ENCODE results near the gene HNRNPUL2. TPM values are rescaled to one million over a fixed set of nuclear protein-coding genes. Genes with fewer than 3 reads are reported as not detected.

HNRNPUL2 gene
- total and polyA plus RNA-seq, 4 experiments from 2014 or later: 0.30 to 83.4 (median 41.4) TPM

DNA sequence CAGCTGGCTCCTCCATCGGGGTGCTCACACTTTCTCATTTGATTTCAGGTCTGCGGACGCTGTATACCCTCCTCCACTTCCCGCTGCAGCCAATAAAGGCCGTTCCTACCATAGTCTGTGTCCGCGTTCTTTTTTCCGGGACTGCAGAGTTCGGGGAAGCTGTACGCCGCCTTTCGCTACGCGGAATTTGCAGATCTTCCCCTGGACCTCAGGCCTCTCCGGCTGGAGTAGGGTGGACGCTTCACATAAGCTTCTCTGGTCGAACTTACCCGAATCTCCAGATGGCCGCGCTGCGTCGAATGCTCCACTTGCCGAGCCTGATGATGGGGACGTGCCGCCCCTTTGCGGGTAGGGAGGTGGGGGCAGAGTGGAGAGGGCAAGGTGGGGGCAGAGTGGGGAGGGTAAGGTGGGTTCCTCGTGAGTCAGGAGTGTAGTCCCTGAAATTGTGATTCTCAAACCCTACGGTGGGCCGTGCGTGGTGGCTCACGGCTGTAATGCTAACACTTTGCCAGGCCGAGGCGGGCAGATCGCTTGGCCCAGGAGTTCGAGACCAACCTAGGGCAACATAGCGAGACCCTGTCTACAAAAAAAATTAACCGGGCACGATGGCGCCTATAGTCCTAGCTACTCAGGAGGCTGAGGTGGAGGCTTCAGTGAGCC is 61.5 kb downstream of the HNRNPUL2 start:
- H3K4me1 ChIP-seq (ENCODE audit: insufficient read depth, low read length): peaks cover 48% of the 10 kb centered on the region
- H3K4me3 ChIP-seq (ENCODE audit: low read length in 2 of 2): peak overlapping the region; percentile 88 to 97
- peaks cover 15 to 61% (median 35%) of the 10 kb centered on the region in 4 donors for H3K4me1 Mint-ChIP-seq
- CTCF ChIA-PET (ENCODE audit: partially characterized antibody): interaction anchor here (0.9 to 10.4 kb wide), 20 partner anchors 7 to 273 kb away, joined by 3 to 86 read pairs (median 4); partner anchors contain the start of genes B3GAT3, HNRNPUL2, INTS5 and LBHD1
- peak overlapping the region; percentile 73 for H3K27ac ChIP-seq (ENCODE audit: low read depth, low read length)
- no peaks in the 10 kb centered on the region for H3K9me3 ChIP-seq (ENCODE audit: control insufficient read depth in 1 of 2, low read length in 2 of 2)
- peak overlapping the region; percentile 92 to 98 (median 96) for H3K4me3 Mint-ChIP-seq
- peaks cover 8 to 38% of the 10 kb centered on the region in 2 donors for H3K36me3 Mint-ChIP-seq
- H3K27me3 ChIP-seq (ENCODE audit: insufficient read depth, low read length): no peaks in the 10 kb centered on the region
- intact Hi-C loops (cut with micrococcal nuclease): loop anchor here (1.0 to 2.0 kb wide), 9 partner anchors 12 to 92 kb away; partner anchors contain the start of genes EEF1G, EML3, GANAB and INTS5
- H3K9me3 Mint-ChIP-seq: no peaks in the 10 kb centered on the region
- no peaks in the 10 kb centered on the region for H3K27me3 Mint-ChIP-seq
- peaks cover 15% of the 10 kb centered on the region for H3K36me3 ChIP-seq (ENCODE audit: insufficient read depth, low read length)
- peak; percentile 54 to 84 (median 58) for DNase-seq
- POLR2A ChIA-PET (ENCODE audit: partially characterized antibody): interaction anchor here (0.6 to 19.7 kb wide), 57 partner anchors 10 to 1652 kb away, joined by 3 to 494 read pairs (median 7); partner anchors contain the start of genes B3GAT3, BSCL2, EEF1G and EML3
- H3K27ac Mint-ChIP-seq: peak overlapping the region; percentile 95 to 98 (median 96)

DNA sequence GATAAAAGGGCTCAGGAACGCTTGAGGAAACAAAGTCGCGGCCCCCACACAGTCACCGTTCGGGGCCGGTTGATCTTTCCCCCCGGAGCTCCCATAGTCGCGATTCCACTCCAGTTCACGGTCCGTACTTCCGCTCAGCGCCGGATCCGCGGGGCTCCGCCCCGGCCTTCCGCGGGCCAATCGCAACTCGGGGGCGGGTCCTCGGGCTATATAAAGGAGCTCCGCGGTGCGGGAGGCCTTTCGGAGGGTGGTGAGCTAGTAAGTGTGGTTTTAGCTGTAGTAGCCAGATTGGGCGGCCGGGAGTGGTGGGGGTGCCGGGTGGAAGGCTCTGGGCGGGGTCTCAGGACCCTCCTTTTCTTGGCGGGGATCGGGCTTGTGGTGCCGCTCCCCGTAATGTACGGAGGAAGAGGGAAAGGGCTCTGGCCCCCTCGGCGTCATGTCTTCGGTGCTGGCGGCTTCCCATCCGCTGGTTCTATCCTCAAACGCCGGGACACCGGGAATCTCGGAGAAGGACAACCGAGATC is 62.1 kb downstream of the HNRNPUL2 start, which contains the start of the genes C11orf98 and CSKMT:
TSS of gene C11orf98 (minus strand) at position 136 of the 524 bp plus-strand sequence. CDS start at position 95, 41 bp downstream.
TSS of gene CSKMT (plus strand) at position 238 of the 524 bp plus-strand sequence. CDS start 568 bp downstream, outside the sequence.
- peak within 1 kb of the TSS; percentile 92 to 98 (median 96) for H3K4me3 Mint-ChIP-seq
- H3K27me3 Mint-ChIP-seq: no peaks in the 10 kb centered on the region
- ChIA-PET POLR2A (ENCODE audit: partially characterized antibody) (interaction anchor here (0.6 to 19.7 kb wide), 62 partner anchors 9 to 1653 kb away, joined by 3 to 494 read pairs (median 6); partner anchors contain the start of genes AHNAK, B3GAT3, BSCL2 and EEF1G), CTCF (ENCODE audit: partially characterized antibody) (interaction anchor here (0.8 to 10.4 kb wide), 26 partner anchors 8 to 272 kb away, joined by 3 to 86 read pairs (median 4); partner anchors contain the start of genes B3GAT3, HNRNPUL2, INTS5 and LBHD1)
- peak within 1 kb of the TSS; percentile 88 to 97 for H3K4me3 ChIP-seq (ENCODE audit: low read length in 2 of 2)
- intact Hi-C loops (cut with micrococcal nuclease): loop anchor here (1.0 to 2.0 kb wide), 9 partner anchors 12 to 92 kb away; partner anchors contain the start of genes EEF1G, EML3, GANAB and INTS5
- peak within 1 kb of the TSS; percentile 73 for H3K27ac ChIP-seq (ENCODE audit: low read depth, low read length)
- H3K9me3 Mint-ChIP-seq: no peaks in the 10 kb centered on the region
- H3K4me1 Mint-ChIP-seq: peaks cover 15 to 55% (median 31%) of the 10 kb centered on the region in 4 donors
- H3K27ac Mint-ChIP-seq: peak within 1 kb of the TSS; percentile 95 to 98 (median 96)
- H3K36me3 ChIP-seq (ENCODE audit: insufficient read depth, low read length): peaks cover 15% of the 10 kb centered on the region
- H3K36me3 Mint-ChIP-seq: peaks cover 8 to 38% of the 10 kb centered on the region in 2 donors
- peak; percentile 94 to 96 (median 95) for DNase-seq
- H3K27me3 ChIP-seq (ENCODE audit: insufficient read depth, low read length): no peaks in the 10 kb centered on the region
- H3K9me3 ChIP-seq (ENCODE audit: control insufficient read depth in 1 of 2, low read length in 2 of 2): no peaks in the 10 kb centered on the region
- H3K4me1 ChIP-seq (ENCODE audit: insufficient read depth, low read length): peaks cover 42% of the 10 kb centered on the region

DNA sequence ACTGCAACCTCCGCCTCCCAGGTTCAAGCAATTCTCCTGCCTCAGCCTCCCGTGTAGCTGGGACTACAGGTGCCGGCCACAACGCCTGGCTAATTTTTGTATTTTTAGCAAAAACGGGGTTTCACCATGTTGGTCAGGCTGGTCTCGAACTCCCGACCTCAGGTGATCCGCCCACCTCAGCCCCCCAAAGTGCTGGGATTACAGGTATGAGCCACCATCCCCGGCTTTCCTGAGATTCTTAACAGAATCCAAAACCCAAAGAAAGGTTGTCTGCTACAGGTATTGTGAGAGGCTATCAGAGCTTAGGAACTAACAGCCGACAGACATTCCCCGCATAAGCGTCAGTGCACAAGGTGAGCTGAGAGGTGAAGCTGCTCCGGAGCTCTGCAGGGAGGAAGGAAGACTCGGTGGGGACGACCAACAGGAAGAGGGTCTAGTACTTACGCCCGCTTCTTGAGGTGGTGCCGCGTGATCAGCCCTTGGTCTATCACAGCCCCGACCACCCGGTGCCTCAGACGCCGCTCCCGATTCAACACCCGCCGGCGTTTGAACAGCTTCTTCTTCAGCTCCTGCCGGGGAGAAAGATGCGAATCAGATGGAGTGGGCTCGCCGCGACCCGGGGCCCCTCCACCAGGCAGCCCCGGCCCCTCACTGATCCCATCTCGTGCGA is 62.7 kb downstream of the HNRNPUL2 start:
- Mint-ChIP-seq H3K36me3 (peaks cover 8 to 37% of the 10 kb centered on the region in 2 donors), H3K27me3 (no peaks in the 10 kb centered on the region), H3K4me1 (peaks cover 15 to 49% (median 28%) of the 10 kb centered on the region in 4 donors), H3K9me3 (no peaks in the 10 kb centered on the region), H3K27ac (peak overlapping the region; percentile 95 to 98 (median 96)), H3K4me3 (peak overlapping the region; percentile 92 to 98 (median 96))
- H3K4me3 ChIP-seq (ENCODE audit: low read length in 2 of 2): peak overlapping the region; percentile 88 to 97
- H3K36me3 ChIP-seq (ENCODE audit: insufficient read depth, low read length): peaks cover 15% of the 10 kb centered on the region
- H3K9me3 ChIP-seq (ENCODE audit: control insufficient read depth in 1 of 2, low read length in 2 of 2): no peaks in the 10 kb centered on the region
- CTCF ChIA-PET (ENCODE audit: partially characterized antibody): interaction anchor here (0.6 to 10.4 kb wide), 24 partner anchors 8 to 197 kb away, joined by 3 to 86 read pairs (median 4); partner anchors contain the start of genes B3GAT3, HNRNPUL2, INTS5 and LBHD1
- intact Hi-C loops (cut with micrococcal nuclease): loop anchor here (1.0 to 2.0 kb wide), 9 partner anchors 11 to 91 kb away; partner anchors contain the start of genes EEF1G, EML3, GANAB and INTS5
- peak overlapping the region; percentile 73 for H3K27ac ChIP-seq (ENCODE audit: low read depth, low read length)
- DNase-seq: peak in 1 of 5 donors; percentile 74
- POLR2A ChIA-PET (ENCODE audit: partially characterized antibody): interaction anchor here (0.6 to 19.7 kb wide), 58 partner anchors 8 to 1653 kb away, joined by 3 to 494 read pairs (median 7); partner anchors contain the start of genes AHNAK, B3GAT3, BSCL2 and EEF1G
- H3K4me1 ChIP-seq (ENCODE audit: insufficient read depth, low read length): peaks cover 36% of the 10 kb centered on the region
- H3K27me3 ChIP-seq (ENCODE audit: insufficient read depth, low read length): no peaks in the 10 kb centered on the region

Other genes with a start within 250 kb of the HNRNPUL2 start
- gene AHNAK, start 180.7 kb downstream of the HNRNPUL2 start, total RNA-seq: 100 to 1,000 TPM; 559 to 573 TPM
- 100 to 1,000 TPM in 1 of 2 donors, 10 to 100 TPM in 1; 23.5 to 186 TPM for gene AHNAK, start 180.7 kb downstream of the HNRNPUL2 start, polyA plus RNA-seq
- 1,000 to 10,000 TPM; 1,815 to 1,855 TPM for gene EEF1G, start 153.6 kb downstream of the HNRNPUL2 start, total RNA-seq
- gene EEF1G, start 153.6 kb downstream of the HNRNPUL2 start, polyA plus RNA-seq: 1,000 to 10,000 TPM; 1,453 to 1,910 TPM
- 10 to 100 TPM; 37.7 to 38.1 TPM for gene TUT1, start 135.9 kb downstream of the HNRNPUL2 start, total RNA-seq
- 10 to 100 TPM; 14.6 to 19.7 TPM for gene TUT1, start 135.9 kb downstream of the HNRNPUL2 start, polyA plus RNA-seq
- gene MTA2, start 125.6 kb downstream of the HNRNPUL2 start, total RNA-seq: 100 to 1,000 TPM; 207 to 210 TPM
- 10 to 100 TPM; 16.6 to 36.4 TPM for gene MTA2, start 125.6 kb downstream of the HNRNPUL2 start, polyA plus RNA-seq
- gene EML3, start 114.7 kb downstream of the HNRNPUL2 start, total RNA-seq: 100 to 1,000 TPM; 192 to 201 TPM
- gene EML3, start 114.7 kb downstream of the HNRNPUL2 start, polyA plus RNA-seq: 10 to 100 TPM; 18.2 to 24.8 TPM
- 1 to 10 TPM; 1.6 to 1.9 TPM for gene ROM1, start 114.2 kb downstream of the HNRNPUL2 start, total RNA-seq
- under 1 TPM; 0.98 to 1.00 TPM for gene ROM1, start 114.2 kb downstream of the HNRNPUL2 start, polyA plus RNA-seq
- 10 to 100 TPM; 66.3 to 74.3 TPM for gene B3GAT3, start 105.5 kb downstream of the HNRNPUL2 start, total RNA-seq
- gene B3GAT3, start 105.5 kb downstream of the HNRNPUL2 start, polyA plus RNA-seq: 10 to 100 TPM; 37.9 to 48.4 TPM
- gene GANAB, start 80.8 kb downstream of the HNRNPUL2 start, total RNA-seq: 100 to 1,000 TPM; 260 to 262 TPM
- 100 to 1,000 TPM; 122 to 142 TPM for gene GANAB, start 80.8 kb downstream of the HNRNPUL2 start, polyA plus RNA-seq
- 10 to 100 TPM; 32.2 to 34.3 TPM for gene INTS5, start 74.2 kb downstream of the HNRNPUL2 start, total RNA-seq
- gene INTS5, start 74.2 kb downstream of the HNRNPUL2 start, polyA plus RNA-seq: 10 to 100 TPM; 23.7 to 39.4 TPM
- 10 to 100 TPM; 48.9 to 53.1 TPM for gene C11orf98, start 62.2 kb downstream of the HNRNPUL2 start, total RNA-seq
- gene C11orf98, start 62.2 kb downstream of the HNRNPUL2 start, polyA plus RNA-seq: 10 to 100 TPM; 77.8 to 94.9 TPM
- 10 to 100 TPM; 31.4 to 32.3 TPM for gene CSKMT, start 62.1 kb downstream of the HNRNPUL2 start, total RNA-seq
- gene CSKMT, start 62.1 kb downstream of the HNRNPUL2 start, polyA plus RNA-seq: 1 to 10 TPM; 3.0 to 3.8 TPM
- 1 to 10 TPM; 7.2 to 8.5 TPM for gene UQCC3, start 55.8 kb downstream of the HNRNPUL2 start, total RNA-seq
- gene UQCC3, start 55.8 kb downstream of the HNRNPUL2 start, polyA plus RNA-seq: 10 to 100 TPM; 10.7 to 12.1 TPM
- 10 to 100 TPM; 26.7 to 28.6 TPM for gene LBHD1, start 55.2 kb downstream of the HNRNPUL2 start, total RNA-seq
- gene LBHD1, start 55.2 kb downstream of the HNRNPUL2 start, polyA plus RNA-seq: 1 to 10 TPM; 2.4 to 2.7 TPM
- gene UBXN1, start 48.4 kb downstream of the HNRNPUL2 start, total RNA-seq: 100 to 1,000 TPM; 178 to 185 TPM
- 100 to 1,000 TPM; 150 to 181 TPM for gene UBXN1, start 48.4 kb downstream of the HNRNPUL2 start, polyA plus RNA-seq
- under 1 TPM; 0.11 to 0.12 TPM for gene LRRN4CL, start 37.9 kb downstream of the HNRNPUL2 start, total RNA-seq
- gene LRRN4CL, start 37.9 kb downstream of the HNRNPUL2 start, polyA plus RNA-seq: not detected
- gene BSCL2, start 20.0 kb downstream of the HNRNPUL2 start, total RNA-seq: 10 to 100 TPM; 34.5 to 36.6 TPM
- gene BSCL2, start 20.0 kb downstream of the HNRNPUL2 start, polyA plus RNA-seq: 10 to 100 TPM; 48.9 to 51.7 TPM
- not detected for gene GNG3, start 19.8 kb downstream of the HNRNPUL2 start, total RNA-seq
- not detected for gene GNG3, start 19.8 kb downstream of the HNRNPUL2 start, polyA plus RNA-seq
- gene TTC9C, start 1.0 kb upstream of the HNRNPUL2 start, total RNA-seq: 10 to 100 TPM; 51.0 to 53.5 TPM
- gene TTC9C, start 1.0 kb upstream of the HNRNPUL2 start, polyA plus RNA-seq: 10 to 100 TPM; 10.2 to 25.8 TPM
- gene ZBTB3, start 26.7 kb upstream of the HNRNPUL2 start, total RNA-seq: 10 to 100 TPM; 27.2 to 27.9 TPM
- 1 to 10 TPM; 6.0 to 8.6 TPM for gene ZBTB3, start 26.7 kb upstream of the HNRNPUL2 start, polyA plus RNA-seq
- 10 to 100 TPM; 77.2 to 84.6 TPM for gene POLR2G, start 34.1 kb upstream of the HNRNPUL2 start, total RNA-seq
- gene POLR2G, start 34.1 kb upstream of the HNRNPUL2 start, polyA plus RNA-seq: 100 to 1,000 TPM; 207 to 300 TPM
- gene TAF6L, start 43.9 kb upstream of the HNRNPUL2 start, total RNA-seq: 10 to 100 TPM; 26.3 to 34.0 TPM
- 10 to 100 TPM in 1 of 2 donors, 1 to 10 TPM in 1; 5.7 to 10.5 TPM for gene TAF6L, start 43.9 kb upstream of the HNRNPUL2 start, polyA plus RNA-seq
- 10 to 100 TPM; 66.3 to 66.6 TPM for gene TMEM179B, start 59.9 kb upstream of the HNRNPUL2 start, total RNA-seq
- 100 to 1,000 TPM; 102 to 166 TPM for gene TMEM179B, start 59.9 kb upstream of the HNRNPUL2 start, polyA plus RNA-seq
- 10 to 100 TPM; 21.6 to 23.1 TPM for gene TMEM223, start 64.5 kb upstream of the HNRNPUL2 start, total RNA-seq
- 10 to 100 TPM; 38.9 to 45.5 TPM for gene TMEM223, start 64.5 kb upstream of the HNRNPUL2 start, polyA plus RNA-seq
- gene NXF1, start 78.0 kb upstream of the HNRNPUL2 start, total RNA-seq: 100 to 1,000 TPM; 195 to 196 TPM
- gene NXF1, start 78.0 kb upstream of the HNRNPUL2 start, polyA plus RNA-seq: 10 to 100 TPM; 75.2 to 83.2 TPM
- 10 to 100 TPM; 66.0 to 67.9 TPM for gene STX5, start 104.6 kb upstream of the HNRNPUL2 start, total RNA-seq
- gene STX5, start 104.6 kb upstream of the HNRNPUL2 start, polyA plus RNA-seq: 10 to 100 TPM; 30.4 to 31.8 TPM
- gene TEX54, start 105.4 kb upstream of the HNRNPUL2 start, total RNA-seq: not detected
- 1 to 10 TPM; 1.3 to 1.9 TPM for gene TEX54, start 105.4 kb upstream of the HNRNPUL2 start, polyA plus RNA-seq
- gene WDR74, start 112.1 kb upstream of the HNRNPUL2 start, total RNA-seq: 10 to 100 TPM; 79.3 to 82.2 TPM
- 10 to 100 TPM; 33.9 to 50.8 TPM for gene WDR74, start 112.1 kb upstream of the HNRNPUL2 start, polyA plus RNA-seq
- gene SLC3A2, start 153.4 kb upstream of the HNRNPUL2 start, total RNA-seq: 100 to 1,000 TPM; 205 to 215 TPM
- 100 to 1,000 TPM; 157 to 226 TPM for gene SLC3A2, start 153.4 kb upstream of the HNRNPUL2 start, polyA plus RNA-seq
- not detected for gene CHRM1, start 193.9 kb upstream of the HNRNPUL2 start, total RNA-seq
- gene CHRM1, start 193.9 kb upstream of the HNRNPUL2 start, polyA plus RNA-seq: not detected